ENCODE results near the gene BEND7. TPM values are rescaled to one million over a fixed set of nuclear protein-coding genes. Genes with fewer than 3 reads are reported as not detected.
A peak's percentile ranks its signal among the peaks of the same experiment; 100 is the strongest.

The BEND7 gene
- total RNA-seq, 1 experiment from 2014 or later, result 12.8 TPM

DNA sequence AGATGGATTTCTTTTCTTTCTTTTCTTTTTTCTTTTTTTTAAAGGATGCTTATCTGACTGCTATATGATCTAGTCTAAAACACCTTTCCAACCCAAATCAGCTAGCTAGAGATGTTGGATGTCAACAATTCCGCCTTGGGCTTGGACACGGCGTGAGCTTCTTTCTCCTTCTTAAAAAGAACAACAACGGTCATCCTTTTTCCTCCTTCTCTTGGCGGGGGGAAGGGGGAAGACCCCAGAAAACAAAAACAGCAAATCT lies 1.0 kb downstream of the BEND7 start:
- peaks cover 35% of the 10 kb centered on the region for H3K27me3 Mint-ChIP-seq (ENCODE audit: low read depth)
- CTCF ChIA-PET, result interaction anchor here (1.0 to 4.6 kb wide), 6 partner anchors 9 to 156 kb away, joined by 3 to 42 read pairs (median 8); no protein-coding TSS in a partner anchor
- POLR2A ChIA-PET, result no interaction called here

DNA sequence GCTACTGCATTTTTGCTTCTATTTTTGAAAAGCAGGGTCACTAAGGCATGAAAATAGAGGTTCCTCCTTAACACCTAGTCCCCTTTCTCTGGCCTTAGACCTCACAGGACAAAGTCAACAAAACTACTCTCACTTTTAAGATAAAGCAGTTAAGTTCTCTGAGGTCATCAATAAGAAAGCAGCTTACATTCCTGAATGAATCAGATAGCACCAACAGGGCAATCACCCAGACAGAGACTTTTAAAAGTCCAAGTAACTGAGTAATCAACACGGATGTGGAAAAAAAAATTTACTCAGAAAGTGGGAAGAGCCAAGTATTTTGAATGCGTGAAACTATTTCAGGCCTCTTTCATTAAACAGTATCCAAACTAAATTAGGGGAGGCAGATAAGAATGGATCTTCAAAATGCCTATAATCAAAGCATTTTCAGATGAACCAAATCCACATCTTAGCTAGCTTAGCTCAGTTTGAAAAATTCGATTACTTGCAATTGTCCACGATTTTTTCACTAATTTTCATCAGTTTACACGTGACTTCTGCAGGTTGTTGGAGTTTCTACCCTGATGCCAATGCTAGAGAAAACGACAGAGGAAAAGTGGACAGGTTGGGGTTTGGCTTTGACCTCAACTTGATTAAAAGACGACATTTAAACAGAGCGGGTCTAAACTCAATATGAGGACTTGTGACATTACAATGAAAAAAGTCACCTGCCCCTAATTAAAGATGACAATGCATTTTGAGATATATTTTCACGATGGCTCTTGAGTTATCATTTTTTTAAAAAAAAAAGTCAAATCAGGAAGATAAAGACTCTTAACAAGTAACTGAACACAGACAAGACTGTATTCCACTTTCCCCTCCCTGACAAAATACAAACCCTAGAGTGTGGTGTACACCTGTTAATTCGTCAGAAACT lies 1.6 kb downstream of the BEND7 start:
- H3K9me3 Mint-ChIP-seq, result no peaks in the 10 kb centered on the region
- POLR2A ChIA-PET, result no interaction called here
- H3K27ac Mint-ChIP-seq, result no peak overlapping the region
- DNase-seq (ENCODE audit: low spot score) (no peak), ATAC-seq (no peak)
- H3K36me3 Mint-ChIP-seq, result no peaks in the 10 kb centered on the region
- peak overlapping the region; percentile 75 for H3K4me3 Mint-ChIP-seq
- peaks cover 36% of the 10 kb centered on the region for H3K4me1 Mint-ChIP-seq
- CTCF ChIA-PET, result interaction anchor here (1.0 to 4.6 kb wide), 5 partner anchors 9 to 155 kb away, joined by 5 to 42 read pairs (median 9); no protein-coding TSS in a partner anchor
- peaks cover 35% of the 10 kb centered on the region for H3K27me3 Mint-ChIP-seq (ENCODE audit: low read depth)
- TF ChIP-seq ZNF416 (CRISPR knock-in tag; IDR thresholded peaks at IDR 0.05) (no peak), CREB1 (CRISPR knock-in tag; IDR thresholded peaks at IDR 0.05) (no peak), SP1 (CRISPR knock-in tag; conservative IDR thresholded peaks at IDR 0.05) (no peak)
- TF ChIP-seq, protein P1, sequence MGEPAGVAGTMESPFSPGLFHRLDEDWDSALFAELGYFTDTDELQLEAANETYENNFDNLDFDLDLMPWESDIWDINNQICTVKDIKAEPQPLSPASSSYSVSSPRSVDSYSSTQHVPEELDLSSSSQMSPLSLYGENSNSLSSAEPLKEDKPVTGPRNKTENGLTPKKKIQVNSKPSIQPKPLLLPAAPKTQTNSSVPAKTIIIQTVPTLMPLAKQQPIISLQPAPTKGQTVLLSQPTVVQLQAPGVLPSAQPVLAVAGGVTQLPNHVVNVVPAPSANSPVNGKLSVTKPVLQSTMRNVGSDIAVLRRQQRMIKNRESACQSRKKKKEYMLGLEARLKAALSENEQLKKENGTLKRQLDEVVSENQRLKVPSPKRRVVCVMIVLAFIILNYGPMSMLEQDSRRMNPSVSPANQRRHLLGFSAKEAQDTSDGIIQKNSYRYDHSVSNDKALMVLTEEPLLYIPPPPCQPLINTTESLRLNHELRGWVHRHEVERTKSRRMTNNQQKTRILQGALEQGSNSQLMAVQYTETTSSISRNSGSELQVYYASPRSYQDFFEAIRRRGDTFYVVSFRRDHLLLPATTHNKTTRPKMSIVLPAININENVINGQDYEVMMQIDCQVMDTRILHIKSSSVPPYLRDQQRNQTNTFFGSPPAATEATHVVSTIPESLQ (CRISPR knock-in tag; IDR thresholded peaks at IDR 0.05), result no peak

More for the DNA sequence above, 1.0 kb downstream of the BEND7 start:
- H3K27ac Mint-ChIP-seq, result no peak overlapping the region; the same call in 1 of the 2 replicates
- peak overlapping the region; percentile 75 for H3K4me3 Mint-ChIP-seq
- ATAC-seq (no peak), DNase-seq (ENCODE audit: low spot score) (no peak)
- H3K36me3 Mint-ChIP-seq, result no peaks in the 10 kb centered on the region
- no peak for TF ChIP-seq MXD4 (CRISPR knock-in tag; IDR thresholded peaks at IDR 0.05; ENCODE audit: borderline replicate concordance)
- TF ChIP-seq CREM (CRISPR knock-in tag; IDR thresholded peaks at IDR 0.05), result no peak
- TF ChIP-seq ZNF671 (CRISPR knock-in tag; IDR thresholded peaks at IDR 0.05), result no peak
- no peak for TF ChIP-seq ZNF263 (CRISPR knock-in tag; IDR thresholded peaks at IDR 0.05; ENCODE audit: low read depth)
- TF ChIP-seq PRRX2 (CRISPR knock-in tag; IDR thresholded peaks at IDR 0.05), result no peak
- TF ChIP-seq JAZF1 (CRISPR knock-in tag; IDR thresholded peaks at IDR 0.05), result no peak
- TF ChIP-seq, protein P2, sequence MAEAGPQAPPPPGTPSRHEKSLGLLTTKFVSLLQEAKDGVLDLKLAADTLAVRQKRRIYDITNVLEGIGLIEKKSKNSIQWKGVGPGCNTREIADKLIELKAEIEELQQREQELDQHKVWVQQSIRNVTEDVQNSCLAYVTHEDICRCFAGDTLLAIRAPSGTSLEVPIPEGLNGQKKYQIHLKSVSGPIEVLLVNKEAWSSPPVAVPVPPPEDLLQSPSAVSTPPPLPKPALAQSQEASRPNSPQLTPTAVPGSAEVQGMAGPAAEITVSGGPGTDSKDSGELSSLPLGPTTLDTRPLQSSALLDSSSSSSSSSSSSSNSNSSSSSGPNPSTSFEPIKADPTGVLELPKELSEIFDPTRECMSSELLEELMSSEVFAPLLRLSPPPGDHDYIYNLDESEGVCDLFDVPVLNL (CRISPR knock-in tag; IDR thresholded peaks at IDR 0.05; ENCODE audit: borderline replicate concordance, low read depth), result no peak
- TF ChIP-seq, protein P3, sequence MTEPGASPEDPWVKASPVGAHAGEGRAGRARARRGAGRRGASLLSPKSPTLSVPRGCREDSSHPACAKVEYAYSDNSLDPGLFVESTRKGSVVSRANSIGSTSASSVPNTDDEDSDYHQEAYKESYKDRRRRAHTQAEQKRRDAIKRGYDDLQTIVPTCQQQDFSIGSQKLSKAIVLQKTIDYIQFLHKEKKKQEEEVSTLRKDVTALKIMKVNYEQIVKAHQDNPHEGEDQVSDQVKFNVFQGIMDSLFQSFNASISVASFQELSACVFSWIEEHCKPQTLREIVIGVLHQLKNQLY (CRISPR knock-in tag; IDR thresholded peaks at IDR 0.05), result no peak
- TF ChIP-seq, protein P4, sequence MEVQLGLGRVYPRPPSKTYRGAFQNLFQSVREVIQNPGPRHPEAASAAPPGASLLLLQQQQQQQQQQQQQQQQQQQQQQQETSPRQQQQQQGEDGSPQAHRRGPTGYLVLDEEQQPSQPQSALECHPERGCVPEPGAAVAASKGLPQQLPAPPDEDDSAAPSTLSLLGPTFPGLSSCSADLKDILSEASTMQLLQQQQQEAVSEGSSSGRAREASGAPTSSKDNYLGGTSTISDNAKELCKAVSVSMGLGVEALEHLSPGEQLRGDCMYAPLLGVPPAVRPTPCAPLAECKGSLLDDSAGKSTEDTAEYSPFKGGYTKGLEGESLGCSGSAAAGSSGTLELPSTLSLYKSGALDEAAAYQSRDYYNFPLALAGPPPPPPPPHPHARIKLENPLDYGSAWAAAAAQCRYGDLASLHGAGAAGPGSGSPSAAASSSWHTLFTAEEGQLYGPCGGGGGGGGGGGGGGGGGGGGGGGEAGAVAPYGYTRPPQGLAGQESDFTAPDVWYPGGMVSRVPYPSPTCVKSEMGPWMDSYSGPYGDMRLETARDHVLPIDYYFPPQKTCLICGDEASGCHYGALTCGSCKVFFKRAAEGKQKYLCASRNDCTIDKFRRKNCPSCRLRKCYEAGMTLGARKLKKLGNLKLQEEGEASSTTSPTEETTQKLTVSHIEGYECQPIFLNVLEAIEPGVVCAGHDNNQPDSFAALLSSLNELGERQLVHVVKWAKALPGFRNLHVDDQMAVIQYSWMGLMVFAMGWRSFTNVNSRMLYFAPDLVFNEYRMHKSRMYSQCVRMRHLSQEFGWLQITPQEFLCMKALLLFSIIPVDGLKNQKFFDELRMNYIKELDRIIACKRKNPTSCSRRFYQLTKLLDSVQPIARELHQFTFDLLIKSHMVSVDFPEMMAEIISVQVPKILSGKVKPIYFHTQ (CRISPR knock-in tag; IDR thresholded peaks at IDR 0.05), result no peak
- no peak for TF ChIP-seq GABPB1 (CRISPR knock-in tag; IDR thresholded peaks at IDR 0.05)
- TF ChIP-seq, protein P5, sequence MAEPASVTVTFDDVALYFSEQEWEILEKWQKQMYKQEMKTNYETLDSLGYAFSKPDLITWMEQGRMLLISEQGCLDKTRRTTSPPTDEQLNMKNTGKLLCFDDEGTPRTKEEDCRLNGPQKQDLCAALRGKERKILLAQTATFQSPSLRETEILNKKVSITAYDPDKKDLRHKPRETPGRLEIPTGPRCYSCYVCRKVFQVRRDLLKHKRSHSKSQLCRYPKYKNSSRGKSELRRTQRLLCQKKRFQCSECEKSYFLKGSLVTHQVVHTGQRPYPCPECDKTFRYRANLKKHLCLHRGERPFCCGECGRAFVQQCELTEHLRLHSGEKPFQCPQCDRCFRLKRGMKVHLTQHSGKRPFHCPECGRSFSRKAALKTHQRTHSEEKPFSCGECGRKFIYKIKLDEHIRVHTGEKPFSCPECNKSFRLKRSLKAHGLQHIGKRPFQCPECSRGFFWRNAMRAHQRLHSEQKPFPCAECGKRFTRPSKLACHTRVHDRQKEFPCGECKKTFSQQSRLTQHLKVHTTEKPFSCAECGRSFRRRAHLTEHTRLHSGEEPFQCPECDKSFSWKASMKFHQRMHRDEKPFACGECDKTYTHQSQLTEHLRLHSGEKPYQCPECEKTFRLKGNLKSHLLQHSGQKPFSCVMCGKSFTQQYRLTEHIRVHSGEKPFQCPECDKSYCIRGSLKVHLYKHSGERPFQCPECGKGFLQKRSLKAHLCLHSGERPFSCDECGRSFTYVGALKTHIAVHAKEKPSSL (CRISPR knock-in tag; conservative IDR thresholded peaks at IDR 0.05), result no peak
- TF ChIP-seq, protein P6, sequence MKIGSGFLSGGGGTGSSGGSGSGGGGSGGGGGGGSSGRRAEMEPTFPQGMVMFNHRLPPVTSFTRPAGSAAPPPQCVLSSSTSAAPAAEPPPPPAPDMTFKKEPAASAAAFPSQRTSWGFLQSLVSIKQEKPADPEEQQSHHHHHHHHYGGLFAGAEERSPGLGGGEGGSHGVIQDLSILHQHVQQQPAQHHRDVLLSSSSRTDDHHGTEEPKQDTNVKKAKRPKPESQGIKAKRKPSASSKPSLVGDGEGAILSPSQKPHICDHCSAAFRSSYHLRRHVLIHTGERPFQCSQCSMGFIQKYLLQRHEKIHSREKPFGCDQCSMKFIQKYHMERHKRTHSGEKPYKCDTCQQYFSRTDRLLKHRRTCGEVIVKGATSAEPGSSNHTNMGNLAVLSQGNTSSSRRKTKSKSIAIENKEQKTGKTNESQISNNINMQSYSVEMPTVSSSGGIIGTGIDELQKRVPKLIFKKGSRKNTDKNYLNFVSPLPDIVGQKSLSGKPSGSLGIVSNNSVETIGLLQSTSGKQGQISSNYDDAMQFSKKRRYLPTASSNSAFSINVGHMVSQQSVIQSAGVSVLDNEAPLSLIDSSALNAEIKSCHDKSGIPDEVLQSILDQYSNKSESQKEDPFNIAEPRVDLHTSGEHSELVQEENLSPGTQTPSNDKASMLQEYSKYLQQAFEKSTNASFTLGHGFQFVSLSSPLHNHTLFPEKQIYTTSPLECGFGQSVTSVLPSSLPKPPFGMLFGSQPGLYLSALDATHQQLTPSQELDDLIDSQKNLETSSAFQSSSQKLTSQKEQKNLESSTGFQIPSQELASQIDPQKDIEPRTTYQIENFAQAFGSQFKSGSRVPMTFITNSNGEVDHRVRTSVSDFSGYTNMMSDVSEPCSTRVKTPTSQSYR (CRISPR knock-in tag; IDR thresholded peaks at IDR 0.05), result no peak
- no peak for TF ChIP-seq SMAD4 (CRISPR knock-in tag; IDR thresholded peaks at IDR 0.05)
- TF ChIP-seq TP53 (CRISPR knock-in tag; IDR thresholded peaks at IDR 0.05), result no peak
- no peak for TF ChIP-seq MYBL2 (CRISPR knock-in tag; IDR thresholded peaks at IDR 0.05)
- no peak for TF ChIP-seq ZNF138 (CRISPR knock-in tag; conservative IDR thresholded peaks at IDR 0.05)
- no peaks in the 10 kb centered on the region for H3K9me3 Mint-ChIP-seq
- H3K4me1 Mint-ChIP-seq, result peaks cover 36% of the 10 kb centered on the region

All from WTC11 (cell line).